GM12872 (cell line): ENCODE measurements around the gene SERPIND1.

Source experiments
- CTCF ChIP-seq: IDR thresholded peaks from 3 replicates; pipeline ENCODE4 v1.5.1; 2011; ENCODE audit warnings: low read depth, mild to moderate bottlenecking, low read length, moderate library complexity; ENCODE audit not compliant: insufficient read depth

The SERPIND1 gene

DNA sequence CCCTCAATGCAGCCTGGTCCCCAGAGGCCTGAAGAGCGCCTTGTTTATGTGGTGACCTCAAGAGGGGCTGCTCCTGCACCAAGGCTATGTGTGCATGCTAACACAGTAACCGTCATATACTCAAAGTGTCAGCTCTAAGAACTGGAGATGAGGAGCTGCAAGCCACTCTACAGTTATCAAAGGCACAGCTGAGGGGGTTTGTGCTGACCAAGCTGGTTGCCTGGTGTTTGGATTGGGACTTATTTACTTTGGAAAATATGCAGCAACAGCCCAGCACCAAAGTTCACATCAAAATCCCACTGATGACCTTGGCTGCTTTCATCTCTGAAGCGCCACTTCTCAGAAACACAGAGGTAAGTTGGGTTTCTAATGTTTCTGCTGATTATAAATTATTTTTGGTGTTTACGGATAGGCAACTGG lies at the start of gene SERPIND1:
Gene SERPIND1 (plus strand): TSS at position 321 of the 420 bp plus-strand sequence. CDS start 5,200 bp downstream, outside the sequence.
- no peak for TF ChIP-seq CTCF

DNA sequence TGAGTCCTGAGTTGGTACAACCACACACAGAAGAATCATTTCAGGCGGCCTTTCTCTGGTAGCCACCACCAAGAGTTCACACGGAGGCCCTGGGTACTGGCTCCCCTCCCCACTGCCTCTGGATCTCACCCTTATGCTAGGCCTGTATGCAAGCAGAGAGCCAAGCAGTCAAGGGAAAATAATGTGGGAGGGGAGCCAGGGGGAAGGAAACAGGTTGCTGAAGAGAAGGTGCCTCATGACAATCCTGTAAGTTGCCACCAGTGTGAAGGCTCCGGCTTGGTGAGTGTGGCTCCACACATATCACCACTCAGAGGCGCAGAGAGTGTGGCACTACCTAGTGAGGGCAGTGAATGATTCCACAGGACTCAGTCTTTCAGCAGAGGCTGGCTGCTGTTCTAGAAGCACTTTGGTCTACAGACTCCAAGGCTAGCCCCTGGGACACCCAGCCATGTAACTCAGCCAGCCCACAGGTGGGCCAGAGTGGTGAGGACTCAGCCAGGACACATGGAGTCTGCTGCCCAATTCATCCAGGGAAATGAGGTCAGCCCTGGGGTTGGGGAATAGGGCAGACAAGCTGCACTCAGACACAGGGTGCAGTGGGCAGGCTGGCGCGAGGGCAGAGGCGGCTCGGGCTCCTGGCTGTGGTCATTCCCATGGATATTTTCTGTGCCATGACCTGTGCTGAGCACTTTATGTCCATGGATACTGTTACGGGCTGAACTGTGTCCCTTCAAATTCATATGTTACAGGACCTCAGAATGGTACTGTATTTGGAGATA lies 49.0 kb upstream of the SERPIND1 start:
- TF ChIP-seq CTCF: no peak

- TF ChIP-seq CTCF: no peak
Observed at GRCh38 chr22:20725987-20726558, 47.8 kb upstream of the SERPIND1 start.

DNA sequence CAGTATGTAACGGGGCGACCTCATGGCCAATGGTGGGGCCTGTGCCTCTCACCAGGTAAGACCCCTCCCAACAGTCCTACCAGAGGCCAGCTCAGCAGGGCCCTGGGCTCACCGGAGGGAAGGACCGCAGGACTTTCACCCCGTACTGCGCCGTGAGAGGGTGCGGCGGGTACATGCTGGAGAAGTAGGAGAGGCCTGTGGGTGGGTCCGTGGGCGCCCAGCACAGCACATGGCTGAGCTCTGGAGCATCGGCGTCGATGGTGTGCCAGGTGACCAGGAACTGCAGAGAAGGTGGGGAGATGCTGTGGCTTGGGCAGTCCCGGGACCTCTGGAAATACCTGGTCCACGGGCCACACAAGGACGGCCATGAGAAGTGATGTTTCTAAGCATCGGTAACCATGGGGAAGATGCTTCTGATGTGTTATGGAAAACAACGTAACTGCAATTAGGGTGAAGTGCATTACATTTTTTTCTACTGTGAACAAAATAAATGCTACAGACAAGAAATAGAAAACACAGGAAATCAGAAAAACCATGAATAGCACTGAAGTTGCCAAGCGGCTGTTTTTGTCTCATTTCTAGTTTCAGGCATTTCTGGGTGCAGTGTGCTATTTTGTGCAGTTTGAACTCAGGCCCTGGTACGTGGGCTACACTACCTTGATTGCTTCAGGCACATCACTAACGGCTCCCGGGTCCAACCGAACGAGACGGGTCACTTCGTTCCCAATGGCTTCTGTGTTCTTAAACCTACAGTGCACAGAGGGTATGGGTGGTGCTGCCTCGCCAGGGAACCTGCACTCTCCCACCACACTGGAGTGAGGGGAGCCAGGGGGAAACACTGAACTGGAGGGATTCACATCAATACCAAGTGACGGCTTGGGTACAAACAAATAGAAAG lies 46.5 kb upstream of the SERPIND1 start:
- no peak for TF ChIP-seq CTCF

- TF ChIP-seq CTCF: no peak
Observed at GRCh38 chr22:20728523-20729190, 45.3 kb upstream of the SERPIND1 start.

DNA sequence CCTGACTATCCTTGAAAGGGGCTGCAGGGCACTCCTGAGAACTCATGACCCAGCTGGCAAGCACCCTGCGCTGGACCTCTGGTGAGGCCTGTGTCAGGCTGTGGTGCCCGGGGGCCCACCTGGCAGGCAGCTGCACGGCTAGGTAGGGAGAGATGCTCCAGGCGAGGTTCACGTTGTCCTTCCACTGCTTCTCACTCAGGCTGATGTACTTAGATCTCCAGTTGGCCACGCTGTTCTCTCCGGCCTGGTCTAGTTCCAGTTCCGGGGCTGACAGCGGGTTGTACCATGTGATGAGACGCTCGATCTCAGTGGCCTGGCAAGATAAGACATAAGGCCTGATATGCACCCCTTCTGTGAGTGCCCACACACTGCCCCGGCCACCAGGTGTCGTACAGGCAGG lies 44.7 kb upstream of the SERPIND1 start:
- TF ChIP-seq CTCF: no peak
